HCT116 (cell line): Measurements from ENCODE around the gene PLPP7.

ENCODE experiments used
- CBX3 ChIP-seq: IDR thresholded peaks from 2 replicates; pipeline ENCODE4 v1.6.1; 2012; ENCODE audit warnings: low read depth
- CTCF ChIP-seq, 3 experiments: fragments of 200-600 bp in 1 of 3; sonication (generic) in 1 of 3; IDR thresholded peaks in 2 of 3; conservative IDR thresholded peaks in 1 of 3; 2 replicates each; pipeline ENCODE4 v1.5.1; 2012 to 2017; ENCODE audit warnings: low read depth in 2 of 3, low read length in 2 of 3, antibody characterized with exemption in 1 of 3, borderline replicate concordance in 1 of 3, control low read depth in 1 of 3, mild to moderate bottlenecking in 1 of 3, mixed read lengths in 1 of 3, mixed run types in 1 of 3, moderate library complexity in 1 of 3; ENCODE audit not compliant: insufficient read depth in 1 of 3
- EGR1 ChIP-seq: IDR thresholded peaks from 2 replicates; pipeline ENCODE4 v1.6.1; 2012; ENCODE audit warnings: low read depth
- ELF1 ChIP-seq: IDR thresholded peaks from 2 replicates; pipeline ENCODE4 v1.6.1; 2012; ENCODE audit warnings: low read depth, borderline replicate concordance
- EZH2 ChIP-seq: fragments of 200-600 bp; sonication (generic); IDR thresholded peaks from 2 replicates; pipeline ENCODE4 v1.6.1; 2017; ENCODE audit warnings: antibody characterized with exemption, mixed run types
- EZH2phosphoT487 ChIP-seq: fragments of 200-600 bp; IDR thresholded peaks from 2 replicates; pipeline ENCODE4 v1.6.1; 2018; ENCODE audit warnings: antibody characterized with exemption, borderline replicate concordance
- FOSL1 ChIP-seq: IDR thresholded peaks from 2 replicates; pipeline ENCODE4 v1.6.1; 2012; ENCODE audit warnings: low read depth
- POLR2A ChIP-seq: IDR thresholded peaks from 2 replicates; pipeline ENCODE4 v1.7.0; 2011; ENCODE audit warnings: borderline replicate concordance; ENCODE audit not compliant: insufficient read depth, insufficient read length; ENCODE audit errors: extremely low read depth
- POLR2AphosphoS5 ChIP-seq: IDR thresholded peaks from 2 replicates; pipeline ENCODE4 v1.6.1; 2011; ENCODE audit warnings: mild to moderate bottlenecking, low read depth, low read length, moderate library complexity
- RAD21 ChIP-seq: IDR thresholded peaks from 2 replicates; pipeline ENCODE4 v1.6.1; 2012; ENCODE audit warnings: low read depth, mild to moderate bottlenecking
- SIN3A ChIP-seq: IDR thresholded peaks from 2 replicates; pipeline ENCODE4 v1.6.1; 2012; ENCODE audit warnings: low read depth
- SP1 ChIP-seq: IDR thresholded peaks from 2 replicates; pipeline ENCODE4 v1.6.1; 2012; ENCODE audit warnings: low read depth
- YY1 ChIP-seq: IDR thresholded peaks from 2 replicates; pipeline ENCODE4 v1.6.1; 2011; ENCODE audit warnings: low read length, low read depth, moderate library complexity, mild to moderate bottlenecking; ENCODE audit not compliant: insufficient replicate concordance; ENCODE audit errors: extremely low read depth
- ZFX ChIP-seq: fragments of 450-650 bp; IDR thresholded peaks from 2 replicates; pipeline ENCODE4 v1.6.1; 2017

GRCh38 chr9:131308452-131308851, 18.9 kb downstream of the PLPP7 start:
- no peak for TF ChIP-seq EZH2phosphoT487
- TF ChIP-seq EZH2 = no peak
- TF ChIP-seq POLR2AphosphoS5 = no peak
- TF ChIP-seq CTCF (IDR thresholded peaks at IDR 0.05 in 2 of 3, conservative IDR thresholded peaks at IDR 0.05 in 1 of 3; ENCODE audit: borderline replicate concordance in 1 of 3, insufficient read depth in 1 of 3, low read depth in 2 of 3, low read length in 2 of 3) = no peak
- no peak for TF ChIP-seq RAD21
- no peak for TF ChIP-seq SIN3A
- TF ChIP-seq POLR2A = no peak
- TF ChIP-seq EGR1 = no peak
- TF ChIP-seq ZFX = no peak
- no peak for TF ChIP-seq SP1
- TF ChIP-seq CBX3 = no peak
- TF ChIP-seq YY1 = no peak
- TF ChIP-seq ELF1 = no peak
- no peak for TF ChIP-seq FOSL1
